CD4-positive, alpha-beta memory T cell (primary cell): ENCODE measurements around the gene LDLRAD4. TPM values are rescaled to one million over a fixed set of nuclear protein-coding genes. Genes with fewer than 3 reads are reported as not detected.

Experiments
- CTCF ChIA-PET: fragments of 350-600 bp; sonication (Branson Sonifier 250); formaldehyde crosslinking; loops from one replicate; lab custom pipeline; 2021; ENCODE audit warnings: inconsistent platforms; ENCODE audit not compliant: partially characterized antibody; lab: Charles Lee
- POLR2A ChIA-PET: fragments of 350-600 bp; sonication (Branson Sonifier 250); formaldehyde crosslinking; loops from one replicate; lab custom pipeline; 2021; ENCODE audit not compliant: partially characterized antibody; lab: Charles Lee
- DNase-seq, 5 donors: peaks; one replicate each; pipeline versions ENCODE4 v3.0.0 to v3.0.0-alpha.2; 2020 to 2022; ENCODE audit warnings: mixed read lengths in 1 of 5
- H3K27ac ChIP-seq: one replicate; pipeline ENCODE4 v1.7.0; 2013; ENCODE audit warnings: low read depth, low read length
- H3K27me3 ChIP-seq: 2 replicates; pipeline ENCODE4 v1.7.0; 2013; ENCODE audit warnings: mild to moderate bottlenecking, low read length, moderate library complexity; ENCODE audit not compliant: insufficient read depth
- H3K36me3 ChIP-seq: 2 replicates; pipeline ENCODE4 v1.7.0; 2013; ENCODE audit warnings: mild to moderate bottlenecking, low read length, moderate library complexity; ENCODE audit not compliant: insufficient read depth
- H3K4me1 ChIP-seq: 2 replicates; pipeline ENCODE4 v1.7.0; 2013; ENCODE audit warnings: mild to moderate bottlenecking, low read length, moderate library complexity; ENCODE audit not compliant: insufficient read depth
- H3K4me3 ChIP-seq, 2 donors: one replicate each; pipeline ENCODE4 v1.7.0; 2013; ENCODE audit warnings: low read length in 2 of 2, mild to moderate bottlenecking in 1 of 2
- H3K9me3 ChIP-seq, 2 donors: one replicate each; pipeline ENCODE4 v1.7.0; 2013; ENCODE audit warnings: low read length in 2 of 2, control low read depth in 1 of 2; ENCODE audit not compliant: control insufficient read depth in 1 of 2
- H3K27ac Mint-ChIP-seq, 7 donors: one replicate each; pipeline ENCODE4 v1.8.0; 2020 to 2021; ENCODE audit warnings: mixed read lengths in 7 of 7, mild to moderate bottlenecking in 6 of 7, inconsistent platforms in 3 of 7, moderate library complexity in 3 of 7
- H3K27me3 Mint-ChIP-seq, 2 donors: one replicate each; pipeline ENCODE4 v1.8.0; 2020 to 2021; ENCODE audit warnings: mixed read lengths in 2 of 2
- H3K36me3 Mint-ChIP-seq, 2 donors: one replicate each; pipeline ENCODE4 v1.8.0; 2020 to 2021; ENCODE audit warnings: mixed read lengths in 2 of 2, inconsistent platforms in 1 of 2, mild to moderate bottlenecking in 1 of 2
- H3K4me1 Mint-ChIP-seq, 4 donors: one replicate each; pipeline ENCODE4 v1.8.0; 2020 to 2021; ENCODE audit warnings: mixed read lengths in 4 of 4, mild to moderate bottlenecking in 1 of 4
- H3K4me3 Mint-ChIP-seq, 8 donors: one replicate each; pipeline ENCODE4 v1.8.0; 2020 to 2021; ENCODE audit warnings: mixed read lengths in 8 of 8, mild to moderate bottlenecking in 7 of 8, moderate library complexity in 6 of 8, inconsistent platforms in 3 of 8
- H3K9me3 Mint-ChIP-seq, 8 donors: one replicate each; pipeline ENCODE4 v1.8.0; 2020 to 2021; ENCODE audit warnings: mixed read lengths in 8 of 8, mild to moderate bottlenecking in 5 of 8, inconsistent platforms in 3 of 8, moderate library complexity in 1 of 8
- intact Hi-C: fragments of 100-400 bp; cut with micrococcal nuclease; formaldehyde crosslinking; loops from one replicate; pipeline ENCODE4 v1.15.1; 2023
- polyA plus RNA-seq, 2 donors: library from polyadenylated mRNA; unstranded; fragments of 300-500 nt; fragmentation: Illumina TruSeq; gene quantifications; one replicate each; pipeline ENCODE4 v1.2.3, GENCODE V29; 2021
- total RNA-seq, 2 experiments: library from RNA; stranded (reverse); gene quantifications; one replicate each; pipeline ENCODE4 v1.2.3, GENCODE V29; 2021

The LDLRAD4 gene
- total and polyA plus RNA-seq, 4 experiments from 2014 or later = 17.4 to 63.0 (median 36.6) TPM

GRCh38 chr18:13240060-13240725, 21.6 kb downstream of the LDLRAD4 start:
- Histone ChIP-seq H3K9me3 (no peaks in the 10 kb centered on the region), H3K4me3 (no peak overlapping the region), H3K4me1 (no peaks in the 10 kb centered on the region), H3K36me3 (no peaks in the 10 kb centered on the region), H3K27ac (no peak overlapping the region), H3K27me3 (no peaks in the 10 kb centered on the region)
- peak overlapping the region in 2 of 7 donors; percentile 15 to 36 for H3K27ac Mint-ChIP-seq
- CTCF ChIA-PET = interaction anchor here (1.1 kb wide), 1 partner anchor 26 kb away, joined by 3 read pairs; no protein-coding TSS in a partner anchor
- DNase-seq = no peak
- H3K27me3 Mint-ChIP-seq = no peaks in the 10 kb centered on the region
- intact Hi-C loops = no loop called here
- POLR2A ChIA-PET = no interaction called here
- peaks cover 0 to 2% (median 0%) of the 10 kb centered on the region in 8 donors for H3K9me3 Mint-ChIP-seq
- H3K4me3 Mint-ChIP-seq = no peak overlapping the region
- H3K4me1 Mint-ChIP-seq = no peaks in the 10 kb centered on the region
- no peaks in the 10 kb centered on the region for H3K36me3 Mint-ChIP-seq

GRCh38 chr18:13241083-13241892, 22.7 kb downstream of the LDLRAD4 start:
- no peak overlapping the region for H3K4me3 Mint-ChIP-seq
- H3K27ac Mint-ChIP-seq = no peak overlapping the region
- Histone ChIP-seq H3K4me1 (no peaks in the 10 kb centered on the region), H3K27ac (no peak overlapping the region), H3K36me3 (no peaks in the 10 kb centered on the region), H3K9me3 (no peaks in the 10 kb centered on the region), H3K4me3 (no peak overlapping the region), H3K27me3 (no peaks in the 10 kb centered on the region)
- no peaks in the 10 kb centered on the region for H3K36me3 Mint-ChIP-seq
- ChIA-PET POLR2A (no interaction called here), CTCF (interaction anchor here (3.0 kb wide), 1 partner anchor 25 kb away, joined by 6 read pairs; no protein-coding TSS in a partner anchor)
- H3K4me1 Mint-ChIP-seq = peaks cover 0 to 2% (median 0%) of the 10 kb centered on the region in 4 donors
- no peak for DNase-seq
- intact Hi-C loops = no loop called here
- no peaks in the 10 kb centered on the region for H3K27me3 Mint-ChIP-seq
- H3K9me3 Mint-ChIP-seq = peaks cover 0 to 2% (median 0%) of the 10 kb centered on the region in 8 donors

GRCh38 chr18:13241893-13242175, 23.3 kb downstream of the LDLRAD4 start:
- POLR2A ChIA-PET = no interaction called here
- peaks cover 0 to 2% (median 0%) of the 10 kb centered on the region in 4 donors for H3K4me1 Mint-ChIP-seq
- peaks cover 0 to 2% (median 0%) of the 10 kb centered on the region in 8 donors for H3K9me3 Mint-ChIP-seq
- H3K36me3 Mint-ChIP-seq = no peaks in the 10 kb centered on the region
- CTCF ChIA-PET = interaction anchor here (3.0 kb wide), 1 partner anchor 26 kb away, joined by 6 read pairs; no protein-coding TSS in a partner anchor
- no peaks in the 10 kb centered on the region for H3K36me3 ChIP-seq
- intact Hi-C loops = no loop called here
- H3K4me1 ChIP-seq = no peaks in the 10 kb centered on the region
- no peaks in the 10 kb centered on the region for H3K9me3 ChIP-seq
- no peak for DNase-seq
- H3K27ac ChIP-seq = no peak overlapping the region
- H3K27me3 Mint-ChIP-seq = no peaks in the 10 kb centered on the region
- no peaks in the 10 kb centered on the region for H3K27me3 ChIP-seq
- no peak overlapping the region for H3K4me3 ChIP-seq
- no peak overlapping the region for H3K27ac Mint-ChIP-seq
- H3K4me3 Mint-ChIP-seq = no peak overlapping the region

GRCh38 chr18:13242797-13243196, 24.2 kb downstream of the LDLRAD4 start:
- Mint-ChIP-seq H3K27ac (no peak overlapping the region), H3K27me3 (no peaks in the 10 kb centered on the region), H3K4me3 (no peak overlapping the region), H3K4me1 (peaks cover 0 to 2% (median 0%) of the 10 kb centered on the region in 4 donors), H3K9me3 (peaks cover 0 to 2% (median 0%) of the 10 kb centered on the region in 8 donors), H3K36me3 (no peaks in the 10 kb centered on the region)
- intact Hi-C loops = no loop called here
- no peaks in the 10 kb centered on the region for H3K36me3 ChIP-seq
- CTCF ChIA-PET = interaction anchor here (3.0 kb wide), 1 partner anchor 26 kb away, joined by 6 read pairs; no protein-coding TSS in a partner anchor
- POLR2A ChIA-PET = interaction anchor here (1.0 kb wide), 1 partner anchor 31 kb away, joined by 3 read pairs; no protein-coding TSS in a partner anchor
- no peak for DNase-seq
- no peak overlapping the region for H3K27ac ChIP-seq
- H3K9me3 ChIP-seq = no peaks in the 10 kb centered on the region
- H3K4me1 ChIP-seq = no peaks in the 10 kb centered on the region
- H3K4me3 ChIP-seq = no peak overlapping the region
- no peaks in the 10 kb centered on the region for H3K27me3 ChIP-seq

- Mint-ChIP-seq H3K9me3 (peaks cover 0 to 2% (median 0%) of the 10 kb centered on the region in 8 donors), H3K27ac (no peak overlapping the region), H3K36me3 (no peaks in the 10 kb centered on the region), H3K4me1 (peaks cover 0 to 2% (median 0%) of the 10 kb centered on the region in 4 donors), H3K27me3 (no peaks in the 10 kb centered on the region), H3K4me3 (no peak overlapping the region)
- Histone ChIP-seq H3K4me3 (no peak overlapping the region), H3K27ac (no peak overlapping the region), H3K4me1 (no peaks in the 10 kb centered on the region), H3K36me3 (no peaks in the 10 kb centered on the region), H3K27me3 (no peaks in the 10 kb centered on the region), H3K9me3 (no peaks in the 10 kb centered on the region)
- ChIA-PET CTCF (interaction anchor here (3.0 kb wide), 1 partner anchor 27 kb away, joined by 6 read pairs; no protein-coding TSS in a partner anchor), POLR2A (interaction anchor here (1.0 kb wide), 1 partner anchor 30 kb away, joined by 3 read pairs; no protein-coding TSS in a partner anchor)
- no peak for DNase-seq
- intact Hi-C loops = no loop called here
Measured at GRCh38 chr18:13243363-13243762, 24.8 kb downstream of the LDLRAD4 start.

GRCh38 chr18:13244135-13244534, 25.6 kb downstream of the LDLRAD4 start:
- H3K27ac ChIP-seq = no peak overlapping the region
- Mint-ChIP-seq H3K36me3 (no peaks in the 10 kb centered on the region), H3K9me3 (peaks cover 0 to 2% (median 0%) of the 10 kb centered on the region in 8 donors), H3K4me1 (peaks cover 0 to 2% (median 0%) of the 10 kb centered on the region in 4 donors), H3K27ac (no peak overlapping the region), H3K4me3 (no peak overlapping the region), H3K27me3 (no peaks in the 10 kb centered on the region)
- H3K4me1 ChIP-seq = no peaks in the 10 kb centered on the region
- no peak overlapping the region for H3K4me3 ChIP-seq
- intact Hi-C loops = no loop called here
- H3K27me3 ChIP-seq = no peaks in the 10 kb centered on the region
- CTCF ChIA-PET = interaction anchor here (3.0 kb wide), 1 partner anchor 28 kb away, joined by 6 read pairs; no protein-coding TSS in a partner anchor
- DNase-seq = no peak
- H3K36me3 ChIP-seq = no peaks in the 10 kb centered on the region
- H3K9me3 ChIP-seq = no peaks in the 10 kb centered on the region
- POLR2A ChIA-PET = no interaction called here

GRCh38 chr18:13245481-13246000, 27.0 kb downstream of the LDLRAD4 start:
- peaks cover 0 to 2% (median 0%) of the 10 kb centered on the region in 4 donors for H3K4me1 Mint-ChIP-seq

More at GRCh38 chr18:13245481-13246000, 27.0 kb downstream of the LDLRAD4 start:
- H3K9me3 ChIP-seq = no peaks in the 10 kb centered on the region
- H3K36me3 Mint-ChIP-seq = no peaks in the 10 kb centered on the region
- POLR2A ChIA-PET = no interaction called here
- no peak for DNase-seq
- no peak overlapping the region for H3K4me3 ChIP-seq
- H3K27ac Mint-ChIP-seq = peak overlapping the region in 1 of 7 donors; percentile 63
- no peaks in the 10 kb centered on the region for H3K27me3 ChIP-seq
- intact Hi-C loops = no loop called here
- no peaks in the 10 kb centered on the region for H3K4me1 ChIP-seq
- H3K27me3 Mint-ChIP-seq = no peaks in the 10 kb centered on the region
- H3K9me3 Mint-ChIP-seq = peaks cover 0 to 2% (median 0%) of the 10 kb centered on the region in 8 donors
- no peaks in the 10 kb centered on the region for H3K36me3 ChIP-seq
- CTCF ChIA-PET = no interaction called here
- H3K4me3 Mint-ChIP-seq = no peak overlapping the region
- no peak overlapping the region for H3K27ac ChIP-seq
